NCI-H2107 (cell line): Measurements from ENCODE around the gene CHIC2.
"Not testable (repeated sequence)": the region's sequence is repeated elsewhere in the genome, so short reads cannot be mapped to it uniquely, and the experiment has no call there.

Source experiments
- DNase-seq: peaks from one replicate; lab custom pipeline; 2025; lab: John Stamatoyannopoulos, UW

The CHIC2 gene

GRCh38 chr4:54061067-54061466, 3.3 kb downstream of the CHIC2 start:
- no peak for DNase-seq

- DNase-seq = no peak
Measured at GRCh38 chr4:54060116-54060515, 4.3 kb downstream of the CHIC2 start.

GRCh38 chr4:54058171-54058570, 6.2 kb downstream of the CHIC2 start:
- DNase-seq = no peak

- DNase-seq = no peak
Measured at GRCh38 chr4:54056360-54056759, 8.0 kb downstream of the CHIC2 start.

GRCh38 chr4:54055494-54055893, 8.9 kb downstream of the CHIC2 start:
- no peak for DNase-seq

GRCh38 chr4:54054501-54054900, 9.9 kb downstream of the CHIC2 start:
- no peak for DNase-seq

GRCh38 chr4:54053322-54053721, 11.1 kb downstream of the CHIC2 start:
- DNase-seq = not testable (repeated sequence)

GRCh38 chr4:54050214-54050904, 14.0 kb downstream of the CHIC2 start:
- no peak for DNase-seq

GRCh38 chr4:54043630-54044029, 20.8 kb downstream of the CHIC2 start:
- DNase-seq = not testable (repeated sequence)

GRCh38 chr4:54041933-54042332, 22.5 kb downstream of the CHIC2 start:
- DNase-seq = no peak

- no peak for DNase-seq
Measured at GRCh38 chr4:54041100-54041499, 23.3 kb downstream of the CHIC2 start.

- no peak for DNase-seq
Measured at GRCh38 chr4:54038056-54038455, 26.3 kb downstream of the CHIC2 start.

- no peak for DNase-seq
Measured at GRCh38 chr4:54036184-54036583, 28.2 kb downstream of the CHIC2 start.

GRCh38 chr4:54032558-54033135, 31.8 kb downstream of the CHIC2 start:
- no peak for DNase-seq

GRCh38 chr4:54027311-54027710, 37.1 kb downstream of the CHIC2 start:
- DNase-seq = no peak

- no peak for DNase-seq
Measured at GRCh38 chr4:54025582-54025981, 38.8 kb downstream of the CHIC2 start.

- DNase-seq = not testable (repeated sequence)
Measured at GRCh38 chr4:54023019-54023418, 41.4 kb downstream of the CHIC2 start.

- no peak for DNase-seq
Measured at GRCh38 chr4:54017974-54018373, 46.4 kb downstream of the CHIC2 start.

- no peak for DNase-seq
Measured at GRCh38 chr4:54017308-54017707, 47.1 kb downstream of the CHIC2 start.

GRCh38 chr4:54016504-54016903, 47.9 kb downstream of the CHIC2 start:
- no peak for DNase-seq

GRCh38 chr4:54015423-54016030, 48.9 kb downstream of the CHIC2 start:
- no peak for DNase-seq

- DNase-seq = no peak
Measured at GRCh38 chr4:54014666-54015160, 49.7 kb downstream of the CHIC2 start.

- DNase-seq = no peak
Measured at GRCh38 chr4:54011201-54011600, 53.2 kb downstream of the CHIC2 start.
